HepG2 (cell line): ENCODE measurements around the gene COMT. TPM values are rescaled to one million over a fixed set of nuclear protein-coding genes. Genes with fewer than 3 reads are reported as not detected.

Experiments
- BRCA1 ChIP-seq: sonication (generic); formaldehyde crosslinking; IDR thresholded peaks from 2 replicates; pipeline ENCODE4 v1.4.0; 2020; ENCODE audit warnings: missing genetic modification reagents
- CREM ChIP-seq, 2 experiments: sonication (generic) in 1 of 2; formaldehyde crosslinking in 1 of 2; IDR thresholded peaks; 2 replicates each; pipeline versions ENCODE4 v1.4.0 to v1.6.1; 2016 to 2020; ENCODE audit warnings: antibody characterized with exemption in 1 of 2, mild to moderate bottlenecking in 1 of 2, missing genetic modification reagents in 1 of 2
- ESRRA ChIP-seq: sonication (generic); formaldehyde crosslinking; IDR thresholded peaks from 2 replicates; pipeline ENCODE4 v1.5.1; 2020; ENCODE audit warnings: mild to moderate bottlenecking, low read depth, missing genetic modification reagents
- FLYWCH1 ChIP-seq: sonication (generic); formaldehyde crosslinking; IDR thresholded peaks from 2 replicates; pipeline ENCODE4 v1.8.1; 2023; ENCODE audit warnings: mild to moderate bottlenecking, missing genetic modification reagents
- IKZF1 ChIP-seq: fragments of 450-650 bp; IDR thresholded peaks from 2 replicates; pipeline ENCODE4 v1.7.1; 2016
- PHF8 ChIP-seq: sonication (generic); formaldehyde crosslinking; IDR thresholded peaks from 2 replicates; pipeline ENCODE4 v1.5.0; 2020; ENCODE audit warnings: missing genetic modification reagents
- SPEN ChIP-seq: sonication (generic); formaldehyde crosslinking; IDR thresholded peaks from 2 replicates; pipeline ENCODE4 v1.5.1; 2020; ENCODE audit warnings: low read depth, mild to moderate bottlenecking, missing genetic modification reagents
- TCF7L2 ChIP-seq: IDR thresholded peaks from 2 replicates; pipeline ENCODE4 v1.6.1; 2011; ENCODE audit warnings: mild to moderate bottlenecking, low read depth, low read length, moderate library complexity
- TRIM24 ChIP-seq: sonication (generic); formaldehyde crosslinking; IDR thresholded peaks from 2 replicates; pipeline ENCODE4 v1.8.0; 2022; ENCODE audit warnings: mild to moderate bottlenecking, missing genetic modification reagents
- ZNF333 ChIP-seq: sonication (generic); formaldehyde crosslinking; IDR thresholded peaks from 2 replicates; pipeline ENCODE4 v1.4.0; 2020; ENCODE audit warnings: mild to moderate bottlenecking, missing genetic modification reagents, borderline replicate concordance
- ZNF33B ChIP-seq: sonication (generic); formaldehyde crosslinking; IDR thresholded peaks from 2 replicates; pipeline ENCODE4 v1.5.1; 2020; ENCODE audit warnings: mild to moderate bottlenecking, missing genetic modification reagents
- polyA plus RNA-seq, 8 experiments: library from polyadenylated mRNA; depleted of rRNA in 3 of 8; stranded (reverse) in 7 of 8; unstranded in 1 of 8; fragments of >200 nt; fragmentation: Illumina TruSeq in 4 of 8; extraction: Trizol in 4 of 8; gene quantifications; 2 replicates each; pipeline versions ENCODE4 v1.2.1 to v1.2.3, GENCODE V29; 2011 to 2016; ENCODE audit warnings: low read depth in 4 of 8, missing spikeins in 1 of 8, mixed read lengths in 1 of 8; ENCODE audit not compliant: insufficient read depth in 1 of 8
- total RNA-seq, 5 experiments: library from RNA; depleted of rRNA; stranded (reverse); fragments of >200 nt; fragmentation: Illumina TruSeq; extraction: Trizol; gene quantifications; 2 replicates each; pipeline ENCODE4 v1.2.3, GENCODE V29; 2016; ENCODE audit warnings: low read depth in 1 of 5
- TF ChIP-seq, protein P1 (sequence below): sonication (generic); formaldehyde crosslinking; IDR thresholded peaks from 2 replicates; pipeline ENCODE4 v1.8.0; 2022; ENCODE audit warnings: mild to moderate bottlenecking, missing genetic modification reagents; ENCODE audit not compliant: insufficient replicate concordance
- TF ChIP-seq, protein P2 (sequence below): sonication (generic); formaldehyde crosslinking; IDR thresholded peaks from 2 replicates; pipeline ENCODE4 v1.4.0; 2020; ENCODE audit warnings: mild to moderate bottlenecking, low read depth, missing genetic modification reagents
- TF ChIP-seq, protein P3 (sequence below): sonication (generic); formaldehyde crosslinking; IDR thresholded peaks from 2 replicates; pipeline ENCODE4 v1.4.0; 2020; ENCODE audit warnings: mild to moderate bottlenecking, missing genetic modification reagents
- TF ChIP-seq, protein P4 (sequence below), 2 experiments: sonication (generic) in 1 of 2; formaldehyde crosslinking in 1 of 2; IDR thresholded peaks; 2 replicates each; pipeline versions ENCODE4 v1.5.1 to v1.6.1; 2011 to 2020; ENCODE audit warnings: borderline replicate concordance in 1 of 2, low read depth in 1 of 2, low read length in 1 of 2, mild to moderate bottlenecking in 1 of 2, missing genetic modification reagents in 1 of 2, moderate library complexity in 1 of 2
- TF ChIP-seq, protein P5 (sequence below): sonication (generic); formaldehyde crosslinking; IDR thresholded peaks from 2 replicates; pipeline ENCODE4 v1.4.0; 2020; ENCODE audit warnings: missing genetic modification reagents

Gene COMT
- total and polyA plus RNA-seq, 2 of the 13 experiments (the other 11 are each of a cell fraction or from before 2014, with no cell fraction given) = 156 to 162 TPM

DNA sequence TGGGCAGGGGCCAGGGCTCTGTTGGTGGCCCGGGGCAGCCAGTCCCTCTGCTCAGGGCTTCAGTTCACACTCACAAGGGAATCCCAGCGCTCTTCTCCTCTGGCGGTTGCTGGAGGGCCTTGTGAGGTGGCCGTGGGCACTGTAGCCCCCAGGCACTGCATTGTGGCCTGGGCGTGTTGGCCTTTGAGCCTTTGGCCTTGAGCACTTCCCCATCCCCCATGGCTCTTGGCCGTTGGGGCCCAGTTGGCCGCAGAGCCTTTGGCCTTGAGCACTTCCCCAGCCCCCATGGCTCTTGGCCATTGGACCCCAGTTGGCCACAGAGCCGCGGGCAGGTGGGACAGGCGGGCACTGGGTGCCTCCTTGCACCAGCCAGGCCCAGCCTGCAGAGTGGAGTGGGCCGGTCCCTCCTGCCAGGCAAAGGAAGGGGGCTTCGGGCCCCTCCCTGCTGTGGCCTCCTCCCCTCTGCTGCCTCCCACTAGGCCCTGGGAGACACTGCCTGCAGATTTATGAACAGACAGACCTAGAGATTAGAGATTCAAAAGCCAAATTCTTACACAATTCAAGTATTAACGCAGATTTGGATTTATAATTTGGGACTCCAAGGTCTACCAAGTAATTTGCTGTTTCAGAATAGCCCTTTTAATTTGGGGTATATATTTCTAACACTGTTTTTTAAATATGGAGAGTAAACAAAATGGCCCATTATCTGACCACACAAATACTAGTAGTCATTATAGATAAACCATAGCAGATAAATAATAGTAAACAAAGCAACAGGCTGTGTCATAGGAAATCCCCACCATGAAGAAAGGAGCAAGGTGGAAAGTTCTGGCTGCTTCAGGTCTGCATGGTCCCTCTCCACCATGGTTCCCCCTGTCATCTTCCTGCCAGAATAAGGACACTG, 18.3 kb downstream of the COMT start (continued):
- TF ChIP-seq, protein P1, sequence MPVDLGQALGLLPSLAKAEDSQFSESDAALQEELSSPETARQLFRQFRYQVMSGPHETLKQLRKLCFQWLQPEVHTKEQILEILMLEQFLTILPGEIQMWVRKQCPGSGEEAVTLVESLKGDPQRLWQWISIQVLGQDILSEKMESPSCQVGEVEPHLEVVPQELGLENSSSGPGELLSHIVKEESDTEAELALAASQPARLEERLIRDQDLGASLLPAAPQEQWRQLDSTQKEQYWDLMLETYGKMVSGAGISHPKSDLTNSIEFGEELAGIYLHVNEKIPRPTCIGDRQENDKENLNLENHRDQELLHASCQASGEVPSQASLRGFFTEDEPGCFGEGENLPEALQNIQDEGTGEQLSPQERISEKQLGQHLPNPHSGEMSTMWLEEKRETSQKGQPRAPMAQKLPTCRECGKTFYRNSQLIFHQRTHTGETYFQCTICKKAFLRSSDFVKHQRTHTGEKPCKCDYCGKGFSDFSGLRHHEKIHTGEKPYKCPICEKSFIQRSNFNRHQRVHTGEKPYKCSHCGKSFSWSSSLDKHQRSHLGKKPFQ (CRISPR knock-in tag) = peak; percentile 55
- TF ChIP-seq, protein P2, sequence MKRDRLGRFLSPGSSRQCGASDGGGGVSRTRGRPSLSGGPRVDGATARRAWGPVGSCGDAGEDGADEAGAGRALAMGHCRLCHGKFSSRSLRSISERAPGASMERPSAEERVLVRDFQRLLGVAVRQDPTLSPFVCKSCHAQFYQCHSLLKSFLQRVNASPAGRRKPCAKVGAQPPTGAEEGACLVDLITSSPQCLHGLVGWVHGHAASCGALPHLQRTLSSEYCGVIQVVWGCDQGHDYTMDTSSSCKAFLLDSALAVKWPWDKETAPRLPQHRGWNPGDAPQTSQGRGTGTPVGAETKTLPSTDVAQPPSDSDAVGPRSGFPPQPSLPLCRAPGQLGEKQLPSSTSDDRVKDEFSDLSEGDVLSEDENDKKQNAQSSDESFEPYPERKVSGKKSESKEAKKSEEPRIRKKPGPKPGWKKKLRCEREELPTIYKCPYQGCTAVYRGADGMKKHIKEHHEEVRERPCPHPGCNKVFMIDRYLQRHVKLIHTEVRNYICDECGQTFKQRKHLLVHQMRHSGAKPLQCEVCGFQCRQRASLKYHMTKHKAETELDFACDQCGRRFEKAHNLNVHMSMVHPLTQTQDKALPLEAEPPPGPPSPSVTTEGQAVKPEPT (CRISPR knock-in tag) = no peak
- TF ChIP-seq ZNF33B (CRISPR knock-in tag) = no peak
- TF ChIP-seq BRCA1 (CRISPR knock-in tag) = no peak
- TF ChIP-seq CREM (IDR thresholded peaks at IDR 0.05) = peak; percentile 30; the same call in 1 of the 2 replicates
- no peak for TF ChIP-seq CREM (CRISPR knock-in tag; IDR thresholded peaks at IDR 0.05)
- TF ChIP-seq IKZF1 = no peak
- TF ChIP-seq, protein P3, sequence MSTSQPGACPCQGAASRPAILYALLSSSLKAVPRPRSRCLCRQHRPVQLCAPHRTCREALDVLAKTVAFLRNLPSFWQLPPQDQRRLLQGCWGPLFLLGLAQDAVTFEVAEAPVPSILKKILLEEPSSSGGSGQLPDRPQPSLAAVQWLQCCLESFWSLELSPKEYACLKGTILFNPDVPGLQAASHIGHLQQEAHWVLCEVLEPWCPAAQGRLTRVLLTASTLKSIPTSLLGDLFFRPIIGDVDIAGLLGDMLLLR (CRISPR knock-in tag) = peak; percentile 80; the same call in 1 of the 2 replicates
- TF ChIP-seq TRIM24 (CRISPR knock-in tag) = 0 out of 2 replicates have a peak, but pooled peaks have one; percentile 58
- TF ChIP-seq ZNF333 (CRISPR knock-in tag) = 0 out of 2 replicates have a peak, but pooled peaks have one; percentile 73
- TF ChIP-seq FLYWCH1 (CRISPR knock-in tag) = no peak
- TF ChIP-seq ESRRA = no peak; the same call in 1 of the 2 replicates
- TF ChIP-seq SPEN (CRISPR knock-in tag) = peak; percentile 80
- TF ChIP-seq TCF7L2 = no peak
- TF ChIP-seq, protein P4, sequence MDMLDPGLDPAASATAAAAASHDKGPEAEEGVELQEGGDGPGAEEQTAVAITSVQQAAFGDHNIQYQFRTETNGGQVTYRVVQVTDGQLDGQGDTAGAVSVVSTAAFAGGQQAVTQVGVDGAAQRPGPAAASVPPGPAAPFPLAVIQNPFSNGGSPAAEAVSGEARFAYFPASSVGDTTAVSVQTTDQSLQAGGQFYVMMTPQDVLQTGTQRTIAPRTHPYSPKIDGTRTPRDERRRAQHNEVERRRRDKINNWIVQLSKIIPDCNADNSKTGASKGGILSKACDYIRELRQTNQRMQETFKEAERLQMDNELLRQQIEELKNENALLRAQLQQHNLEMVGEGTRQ (IDR thresholded peaks at IDR 0.05; ENCODE audit: low read depth, low read length) = no peak
- TF ChIP-seq, protein P4 (CRISPR knock-in tag; IDR thresholded peaks at IDR 0.05; ENCODE audit: borderline replicate concordance) = no peak
- TF ChIP-seq, protein P5, sequence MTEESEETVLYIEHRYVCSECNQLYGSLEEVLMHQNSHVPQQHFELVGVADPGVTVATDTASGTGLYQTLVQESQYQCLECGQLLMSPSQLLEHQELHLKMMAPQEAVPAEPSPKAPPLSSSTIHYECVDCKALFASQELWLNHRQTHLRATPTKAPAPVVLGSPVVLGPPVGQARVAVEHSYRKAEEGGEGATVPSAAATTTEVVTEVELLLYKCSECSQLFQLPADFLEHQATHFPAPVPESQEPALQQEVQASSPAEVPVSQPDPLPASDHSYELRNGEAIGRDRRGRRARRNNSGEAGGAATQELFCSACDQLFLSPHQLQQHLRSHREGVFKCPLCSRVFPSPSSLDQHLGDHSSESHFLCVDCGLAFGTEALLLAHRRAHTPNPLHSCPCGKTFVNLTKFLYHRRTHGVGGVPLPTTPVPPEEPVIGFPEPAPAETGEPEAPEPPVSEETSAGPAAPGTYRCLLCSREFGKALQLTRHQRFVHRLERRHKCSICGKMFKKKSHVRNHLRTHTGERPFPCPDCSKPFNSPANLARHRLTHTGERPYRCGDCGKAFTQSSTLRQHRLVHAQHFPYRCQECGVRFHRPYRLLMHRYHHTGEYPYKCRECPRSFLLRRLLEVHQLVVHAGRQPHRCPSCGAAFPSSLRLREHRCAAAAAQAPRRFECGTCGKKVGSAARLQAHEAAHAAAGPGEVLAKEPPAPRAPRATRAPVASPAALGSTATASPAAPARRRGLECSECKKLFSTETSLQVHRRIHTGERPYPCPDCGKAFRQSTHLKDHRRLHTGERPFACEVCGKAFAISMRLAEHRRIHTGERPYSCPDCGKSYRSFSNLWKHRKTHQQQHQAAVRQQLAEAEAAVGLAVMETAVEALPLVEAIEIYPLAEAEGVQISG (CRISPR knock-in tag) = peak; percentile 77; the same call in 1 of the 2 replicates
- TF ChIP-seq PHF8 = peak; percentile 57
